Naive thymus-derived CD8-positive, alpha-beta T cell (primary cell): ENCODE results near the gene PSMB5. TPM values are rescaled to one million over a fixed set of nuclear protein-coding genes. Genes with fewer than 3 reads are reported as not detected.
A peak's percentile ranks its signal among the peaks of the same experiment; 100 is the strongest.
"Not testable (repeated sequence)": the region's sequence is repeated elsewhere in the genome, so short reads cannot be mapped to it uniquely, and the experiment has no call there.

Source experiments
- ATAC-seq, 2 donors: fragments of 150-1000 bp; cut with Tn5 transposase in 1 of 2; sonication (Bioruptor Pico), chemical (Tn5 transposase) in 1 of 2; 1 replicate in 1 of 2; 2 replicates in 1 of 2; pipeline ENCODE4 v1.10.0; 2021; ENCODE audit warnings: mild to moderate bottlenecking in 2 of 2, moderate library complexity in 2 of 2
- POLR2A ChIA-PET: fragments of 350-600 bp; sonication (Branson Sonifier 250); formaldehyde crosslinking; loops from one replicate; lab custom pipeline; 2021; ENCODE audit warnings: antibody characterized with exemption; lab: Charles Lee
- DNase-seq, 10 donors: peaks; one replicate each; pipeline versions ENCODE4 v3.0.0 to v3.0.0-alpha.2; 2020 to 2022
- H3K27ac Mint-ChIP-seq, 10 donors: one replicate each; pipeline ENCODE4 v1.8.0; 2020 to 2022; ENCODE audit warnings: mild to moderate bottlenecking in 10 of 10, mixed read lengths in 10 of 10, moderate library complexity in 4 of 10, inconsistent platforms in 1 of 10
- H3K27me3 Mint-ChIP-seq, 5 donors: one replicate each; pipeline ENCODE4 v1.8.0; 2021 to 2022; ENCODE audit warnings: mixed read lengths in 5 of 5
- H3K36me3 Mint-ChIP-seq, 3 donors: one replicate each; pipeline ENCODE4 v1.8.0; 2020 to 2022; ENCODE audit warnings: mixed read lengths in 3 of 3, mild to moderate bottlenecking in 2 of 3, inconsistent platforms in 1 of 3
- H3K4me1 Mint-ChIP-seq, 4 donors: one replicate each; pipeline ENCODE4 v1.8.0; 2021 to 2022; ENCODE audit warnings: mixed read lengths in 4 of 4
- H3K4me3 Mint-ChIP-seq, 10 donors: one replicate each; pipeline ENCODE4 v1.8.0; 2020 to 2022; ENCODE audit warnings: mild to moderate bottlenecking in 10 of 10, mixed read lengths in 10 of 10, moderate library complexity in 6 of 10, inconsistent platforms in 1 of 10
- H3K9me3 Mint-ChIP-seq, 9 donors: one replicate each; pipeline ENCODE4 v1.8.0; 2020 to 2022; ENCODE audit warnings: mixed read lengths in 9 of 9, mild to moderate bottlenecking in 3 of 9, inconsistent platforms in 1 of 9, moderate library complexity in 1 of 9
- polyA plus RNA-seq, 3 donors: library from polyadenylated mRNA; unstranded; fragments of 300-500 nt; fragmentation: Illumina TruSeq; gene quantifications; one replicate each; pipeline ENCODE4 v1.2.3, GENCODE V29; 2021
- total RNA-seq, 8 experiments: library from RNA in 2 of 8; stranded (reverse) in 2 of 8; gene quantifications; one replicate each; pipeline ENCODE4 v1.2.3 and lab custom pipeline; 2021 to 2026

The PSMB5 gene
- total and polyA plus RNA-seq, 5 experiments from 2014 or later = 30.2 to 49.7 (median 35.8) TPM

- peaks cover 16 to 50% (median 41%) of the 10 kb centered on the region in 4 donors for H3K4me1 Mint-ChIP-seq
- DNase-seq (no peak), ATAC-seq (no peak)
- peak overlapping the region in 9 of 10 donors; percentile 21 to 99 (median 93) for H3K4me3 Mint-ChIP-seq
- H3K36me3 Mint-ChIP-seq = no peaks in the 10 kb centered on the region
- H3K27ac Mint-ChIP-seq = peak overlapping the region in 9 of 10 donors; percentile 47 to 97 (median 54)
- no peaks in the 10 kb centered on the region for H3K27me3 Mint-ChIP-seq
- H3K9me3 Mint-ChIP-seq = no peaks in the 10 kb centered on the region
- POLR2A ChIA-PET = interaction anchor here (2.4 to 3.8 kb wide), 3 partner anchors 20 to 86 kb away, joined by 7 to 26 read pairs (median 20); partner anchors contain the start of genes ACIN1 and C14orf119
Observed at GRCh38 chr14:23008831-23009230, 25.9 kb downstream of the PSMB5 start.

DNA sequence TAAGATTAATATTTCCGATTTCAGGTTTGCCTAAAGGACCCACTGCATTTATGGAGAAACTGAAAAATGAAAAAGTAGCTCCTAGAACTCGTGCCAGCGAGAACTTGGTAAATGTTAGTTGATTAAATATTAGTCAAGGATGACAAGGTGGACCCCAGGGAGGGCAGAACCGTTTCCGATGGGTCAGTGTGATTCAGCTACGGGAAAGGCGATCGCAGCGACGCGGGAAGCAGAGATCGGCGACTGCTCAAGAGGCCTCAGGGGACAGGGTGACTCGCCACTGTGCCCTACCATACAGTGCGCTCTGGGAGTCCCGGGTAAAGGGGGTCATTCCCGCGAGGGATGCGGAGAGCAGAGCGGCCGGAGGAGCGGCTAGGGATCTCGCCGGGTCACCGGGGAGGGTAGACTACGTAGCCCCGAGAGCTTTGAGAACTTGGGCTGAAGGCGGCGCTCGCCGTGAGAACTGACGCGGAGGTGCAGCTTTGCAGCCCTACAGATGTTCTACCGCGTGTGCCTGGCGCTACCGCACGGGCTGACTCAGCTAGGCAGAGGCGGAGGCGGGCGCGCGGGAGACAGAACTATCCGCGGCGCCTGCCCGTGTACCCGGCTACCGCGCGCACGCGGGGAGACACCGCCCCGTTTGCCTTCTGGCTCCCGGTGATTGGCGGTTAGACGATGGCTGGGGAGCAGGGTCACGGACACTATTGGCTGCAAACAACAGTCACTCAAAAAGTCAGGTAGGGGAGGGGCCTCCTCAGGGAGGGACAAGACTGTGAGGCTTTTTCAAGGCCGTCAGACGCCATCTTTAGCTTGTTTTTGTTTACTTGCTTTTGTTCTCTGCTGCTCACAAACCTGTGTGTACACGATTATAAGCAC, 27.9 kb downstream of the PSMB5 start:
- POLR2A ChIA-PET = interaction anchor here (0.6 to 3.8 kb wide), 36 partner anchors 9 to 1481 kb away, joined by 3 to 37 read pairs (median 5); partner anchors contain the start of genes ACIN1, AJUBA, C14orf119 and CDH24
- peak; percentile 95 to 96 for ATAC-seq
- H3K4me1 Mint-ChIP-seq = peaks cover 16 to 50% (median 41%) of the 10 kb centered on the region in 4 donors

GRCh38 chr14:23006188-23006534, 28.5 kb downstream of the PSMB5 start:
- Mint-ChIP-seq H3K36me3 (no peaks in the 10 kb centered on the region), H3K27me3 (no peaks in the 10 kb centered on the region), H3K4me3 (peak overlapping the region; percentile 93 to 98 (median 94)), H3K27ac (peak overlapping the region in 9 of 10 donors; percentile 92 to 98 (median 97)), H3K9me3 (no peaks in the 10 kb centered on the region), H3K4me1 (peaks cover 13 to 48% (median 37%) of the 10 kb centered on the region in 4 donors)
- ATAC-seq (no peak), DNase-seq (no peak)
- POLR2A ChIA-PET = interaction anchor here (0.7 to 3.8 kb wide), 22 partner anchors 8 to 1480 kb away, joined by 3 to 37 read pairs (median 8); partner anchors contain the start of genes ACIN1, AJUBA, C14orf119 and CDH24

More for the DNA sequence above, 27.9 kb downstream of the PSMB5 start:
- H3K27ac Mint-ChIP-seq = peak overlapping the region; percentile 92 to 98 (median 97)
- peak overlapping the region; percentile 93 to 98 (median 94) for H3K4me3 Mint-ChIP-seq
- no peaks in the 10 kb centered on the region for H3K9me3 Mint-ChIP-seq
- DNase-seq = peak; percentile 94 to 99 (median 97)
- no peaks in the 10 kb centered on the region for H3K27me3 Mint-ChIP-seq
- H3K36me3 Mint-ChIP-seq = no peaks in the 10 kb centered on the region

DNA sequence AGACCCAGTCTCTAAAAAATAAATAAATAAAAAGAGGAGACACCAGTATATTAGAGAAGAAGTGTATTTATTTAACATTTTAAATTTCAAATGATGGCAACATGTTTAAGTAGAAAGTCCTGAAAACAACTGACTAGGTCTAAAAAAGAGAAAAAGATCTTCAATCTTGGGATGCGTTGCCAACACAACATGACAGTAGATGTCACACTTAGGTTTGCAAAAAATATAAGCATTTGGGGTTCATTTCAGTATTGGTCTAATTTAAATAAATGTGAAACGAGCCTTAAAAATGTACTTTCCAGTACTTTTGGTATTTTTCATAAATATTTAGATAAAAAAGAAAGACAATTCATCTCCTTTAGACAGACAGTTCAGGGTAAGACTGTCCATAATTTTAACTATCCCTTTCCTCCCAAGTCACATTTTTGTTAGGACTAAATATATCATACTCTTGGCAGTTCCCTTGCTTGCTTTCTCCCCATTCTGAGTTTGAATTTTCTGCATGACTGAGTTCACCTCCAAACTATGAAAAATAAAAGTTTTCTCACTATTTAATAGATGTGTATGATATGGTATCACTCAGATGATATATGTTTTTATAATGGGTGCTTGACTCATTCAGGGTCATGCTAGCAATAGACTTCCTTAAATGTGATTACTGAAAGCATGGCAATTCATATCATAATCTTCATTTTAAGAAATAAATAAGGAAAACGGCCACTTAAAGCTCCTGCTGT, 29.1 kb downstream of the PSMB5 start:
- no peaks in the 10 kb centered on the region for H3K36me3 Mint-ChIP-seq
- H3K9me3 Mint-ChIP-seq = no peaks in the 10 kb centered on the region
- ATAC-seq (no peak), DNase-seq (no peak)
- H3K4me1 Mint-ChIP-seq = peaks cover 12 to 48% (median 36%) of the 10 kb centered on the region in 4 donors
- POLR2A ChIA-PET = interaction anchor here (0.7 to 3.8 kb wide), 15 partner anchors 8 to 443 kb away, joined by 3 to 37 read pairs (median 12); partner anchors contain the start of genes ACIN1, AJUBA, C14orf119 and CDH24
- H3K4me3 Mint-ChIP-seq = peak overlapping the region; percentile 93 to 98 (median 94)
- no peaks in the 10 kb centered on the region for H3K27me3 Mint-ChIP-seq
- H3K27ac Mint-ChIP-seq = peak overlapping the region in 8 of 10 donors; percentile 45 to 98 (median 96)

- ATAC-seq, H3K27ac Mint-ChIP-seq, H3K36me3 Mint-ChIP-seq, H3K27me3 Mint-ChIP-seq, DNase-seq, H3K4me3 Mint-ChIP-seq, H3K9me3 Mint-ChIP-seq: not testable (repeated sequence)
- POLR2A ChIA-PET = interaction anchor here (0.6 kb wide), 1 partner anchor 295 kb away, joined by 14 read pairs; no protein-coding TSS in a partner anchor
- peaks cover 9 to 38% (median 29%) of the 10 kb centered on the region in 4 donors for H3K4me1 Mint-ChIP-seq
Observed at GRCh38 chr14:23004274-23004673, 30.4 kb downstream of the PSMB5 start.

GRCh38 chr14:23002592-23002991, 32.1 kb downstream of the PSMB5 start:
- H3K4me1 Mint-ChIP-seq = peaks cover 6 to 23% (median 16%) of the 10 kb centered on the region in 4 donors
- no peaks in the 10 kb centered on the region for H3K36me3 Mint-ChIP-seq
- no peak overlapping the region for H3K27ac Mint-ChIP-seq
- no peaks in the 10 kb centered on the region for H3K9me3 Mint-ChIP-seq
- no peaks in the 10 kb centered on the region for H3K27me3 Mint-ChIP-seq
- no peak for DNase-seq
- no peak overlapping the region for H3K4me3 Mint-ChIP-seq
- ATAC-seq = no peak
- POLR2A ChIA-PET = no interaction called here

DNA sequence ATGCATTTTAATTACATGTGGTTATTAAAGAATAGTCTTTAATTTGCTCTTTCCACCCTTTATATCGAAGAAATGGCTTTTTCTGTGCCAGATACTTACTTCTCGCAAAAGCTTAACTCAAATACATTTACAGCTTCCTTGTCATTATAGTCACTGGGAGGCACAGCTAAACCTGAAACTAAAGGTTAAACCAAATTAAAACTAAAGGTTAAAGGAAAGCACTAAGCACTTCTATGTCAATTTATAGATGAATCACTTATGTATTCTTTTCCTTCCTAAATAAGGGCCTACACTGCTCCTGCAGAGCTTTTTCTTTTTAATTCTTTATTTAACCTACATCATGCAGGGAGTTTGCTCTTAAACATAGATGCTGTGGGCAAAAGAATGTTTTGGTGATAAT, 33.8 kb downstream of the PSMB5 start:
- H3K36me3 Mint-ChIP-seq = no peaks in the 10 kb centered on the region
- peaks cover under 1 to 6% (median 4%) of the 10 kb centered on the region in 4 donors for H3K4me1 Mint-ChIP-seq
- H3K27me3 Mint-ChIP-seq = no peaks in the 10 kb centered on the region
- no peaks in the 10 kb centered on the region for H3K9me3 Mint-ChIP-seq
- no peak overlapping the region for H3K4me3 Mint-ChIP-seq
- POLR2A ChIA-PET = interaction anchor here (0.7 kb wide), 1 partner anchor 14 kb away, joined by 3 read pairs; no protein-coding TSS in a partner anchor
- H3K27ac Mint-ChIP-seq = no peak overlapping the region
- ATAC-seq (no peak), DNase-seq (no peak)

DNA sequence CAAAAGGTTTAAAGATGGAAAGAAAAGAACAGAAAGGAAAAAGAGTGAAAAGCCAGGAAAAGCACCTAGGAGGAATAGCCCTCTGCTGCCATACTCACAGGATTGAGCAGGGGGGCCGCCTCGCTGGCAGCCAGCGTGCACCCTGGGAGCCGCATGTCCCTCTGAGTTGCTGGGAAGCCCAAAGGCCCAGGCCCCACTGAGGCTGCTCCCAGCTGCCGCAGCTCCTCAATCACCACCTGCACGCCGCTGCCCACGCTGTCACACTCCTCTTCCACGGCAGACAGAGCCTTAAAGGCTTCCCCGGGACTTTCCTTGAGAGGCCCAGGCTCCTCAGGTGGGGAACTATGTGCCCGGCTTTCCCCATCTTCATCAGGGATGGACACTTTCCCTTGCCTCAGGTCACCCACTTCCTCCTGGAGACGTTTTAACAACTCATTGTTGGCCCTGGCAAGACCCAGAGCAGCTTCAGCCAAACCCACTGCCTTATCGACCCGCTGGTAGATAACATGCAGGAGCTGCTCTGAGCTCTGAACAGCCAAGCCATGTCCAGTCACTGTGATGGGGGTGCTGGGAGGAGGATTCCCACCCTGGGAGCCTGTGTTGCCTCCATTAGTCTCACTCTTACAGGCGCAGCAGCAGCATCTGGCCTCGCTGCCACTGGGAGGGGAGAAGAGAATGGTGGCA, 36.2 kb downstream of the PSMB5 start:
- Mint-ChIP-seq H3K27ac (no peak overlapping the region), H3K4me1 (peaks cover 0 to 3% (median under 1%) of the 10 kb centered on the region in 4 donors), H3K36me3 (peaks cover 0 to 2% (median 0%) of the 10 kb centered on the region in 3 donors), H3K9me3 (no peaks in the 10 kb centered on the region), H3K4me3 (no peak overlapping the region), H3K27me3 (no peaks in the 10 kb centered on the region)
- no peak for DNase-seq
- POLR2A ChIA-PET = interaction anchor here (1.2 kb wide), 1 partner anchor 8 kb away, joined by 3 read pairs; no protein-coding TSS in a partner anchor
- ATAC-seq = no peak

DNA sequence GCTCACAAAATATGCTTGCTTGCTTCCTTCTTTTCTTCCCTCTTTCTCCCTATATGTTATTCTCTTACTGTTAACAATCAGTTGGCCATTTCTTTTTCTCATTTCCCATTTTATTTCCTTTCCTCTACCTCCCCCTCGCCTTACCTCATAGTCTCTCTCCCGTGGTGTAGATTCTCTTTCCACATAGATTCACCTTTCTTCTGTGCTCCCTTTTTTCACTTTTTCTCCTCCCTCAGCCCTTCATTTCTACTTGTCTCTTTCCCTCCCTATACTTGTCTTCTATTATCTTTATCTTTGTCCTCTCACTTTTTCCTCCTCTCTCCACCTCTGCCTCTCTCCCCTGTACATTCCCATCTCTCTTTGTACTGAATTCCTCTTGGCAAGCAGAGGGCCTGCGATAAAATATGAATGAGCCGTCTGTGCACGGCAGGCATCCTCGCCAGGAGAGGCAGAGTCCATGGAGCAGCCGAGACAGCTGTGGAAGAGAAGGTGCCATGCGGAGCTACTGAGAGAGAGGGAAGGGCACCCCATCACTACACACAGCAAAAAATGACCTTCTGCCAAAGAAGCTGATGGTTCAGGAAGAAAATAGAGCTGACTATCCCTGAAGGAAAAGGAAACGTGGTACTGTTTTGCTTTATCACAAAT, 36.9 kb downstream of the PSMB5 start:
- POLR2A ChIA-PET = interaction anchor here (0.6 to 1.2 kb wide), 2 partner anchors 8 to 14 kb away, joined by 3 to 7 read pairs; no protein-coding TSS in a partner anchor
- H3K9me3 Mint-ChIP-seq = no peaks in the 10 kb centered on the region

DNA sequence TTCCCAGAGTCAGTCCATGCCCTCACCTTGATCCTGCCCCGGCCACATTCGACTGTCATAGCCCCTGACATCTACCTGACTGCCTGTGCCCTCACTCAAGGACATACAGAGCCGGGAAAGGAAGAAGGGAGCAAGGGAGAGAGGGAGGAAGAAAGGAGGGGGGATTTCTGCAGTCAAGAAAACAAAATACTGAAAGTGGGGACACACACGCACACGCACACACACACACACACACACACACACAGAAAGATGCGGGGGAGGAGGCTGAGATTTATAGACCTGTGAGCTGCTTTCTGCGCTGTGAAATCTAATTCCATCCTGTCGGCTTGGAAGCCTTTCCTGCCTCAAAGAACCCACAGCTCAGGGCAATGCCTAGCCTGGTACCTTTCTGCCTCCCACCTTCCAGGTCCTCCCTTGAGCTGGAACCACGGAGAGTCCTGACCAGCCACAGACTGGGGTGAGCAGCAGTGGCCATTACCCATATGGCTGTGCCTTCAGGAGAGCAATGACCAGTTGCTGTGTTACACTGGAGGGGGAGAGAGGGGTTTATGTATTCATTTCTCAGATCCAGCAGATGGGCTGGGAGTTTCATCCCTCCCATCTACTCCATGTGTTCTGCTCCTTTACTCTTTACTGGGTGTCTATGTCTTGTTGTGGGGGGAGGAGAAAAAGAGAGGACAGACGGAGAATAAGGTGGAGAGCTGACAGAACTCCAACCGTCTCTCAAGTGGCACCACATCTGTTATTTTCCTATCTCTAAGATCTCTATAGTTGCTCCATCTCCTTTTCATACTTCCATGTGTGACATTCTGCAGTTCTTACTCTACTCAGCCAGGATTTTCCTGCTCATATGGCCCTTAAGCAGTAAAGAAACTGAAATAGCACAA, 37.7 kb downstream of the PSMB5 start:
- peaks cover 0 to 5% (median 0%) of the 10 kb centered on the region in 3 donors for H3K36me3 Mint-ChIP-seq
- no peak for DNase-seq
- POLR2A ChIA-PET = interaction anchor here (0.6 to 2.9 kb wide), 5 partner anchors 9 to 62 kb away, joined by 3 to 25 read pairs (median 7); no protein-coding TSS in a partner anchor
- H3K27ac Mint-ChIP-seq = no peak overlapping the region
- ATAC-seq = no peak
- H3K4me3 Mint-ChIP-seq = no peak overlapping the region
- H3K4me1 Mint-ChIP-seq = peaks cover 0 to 3% (median under 1%) of the 10 kb centered on the region in 4 donors
- no peaks in the 10 kb centered on the region for H3K27me3 Mint-ChIP-seq
- no peaks in the 10 kb centered on the region for H3K9me3 Mint-ChIP-seq

More for the DNA sequence above, 36.9 kb downstream of the PSMB5 start:
- Mint-ChIP-seq H3K27ac (no peak overlapping the region), H3K27me3 (no peaks in the 10 kb centered on the region), H3K4me3 (no peak overlapping the region), H3K36me3 (peaks cover 0 to 4% (median 0%) of the 10 kb centered on the region in 3 donors), H3K4me1 (peaks cover 0 to 3% (median under 1%) of the 10 kb centered on the region in 4 donors)
- DNase-seq = no peak
- ATAC-seq = no peak
